Measurements from ENCODE around the gene SP110. TPM values are rescaled to one million over a fixed set of nuclear protein-coding genes. Genes with fewer than 3 reads are reported as not detected.

SP110 gene
- total and polyA plus RNA-seq, 2 donors (not counting 3 experiments of a cell fraction or from before 2014, with no cell fraction given): 10.2 to 10.7 TPM

GRCh38 chr2:230203110-230203676 is 16.6 kb downstream of the SP110 start:
- dilution Hi-C loops (cut with MboI; ENCODE audit: extremely low pct_ligation_motif_present, low sequenced_read_pairs): no loop called here

DNA sequence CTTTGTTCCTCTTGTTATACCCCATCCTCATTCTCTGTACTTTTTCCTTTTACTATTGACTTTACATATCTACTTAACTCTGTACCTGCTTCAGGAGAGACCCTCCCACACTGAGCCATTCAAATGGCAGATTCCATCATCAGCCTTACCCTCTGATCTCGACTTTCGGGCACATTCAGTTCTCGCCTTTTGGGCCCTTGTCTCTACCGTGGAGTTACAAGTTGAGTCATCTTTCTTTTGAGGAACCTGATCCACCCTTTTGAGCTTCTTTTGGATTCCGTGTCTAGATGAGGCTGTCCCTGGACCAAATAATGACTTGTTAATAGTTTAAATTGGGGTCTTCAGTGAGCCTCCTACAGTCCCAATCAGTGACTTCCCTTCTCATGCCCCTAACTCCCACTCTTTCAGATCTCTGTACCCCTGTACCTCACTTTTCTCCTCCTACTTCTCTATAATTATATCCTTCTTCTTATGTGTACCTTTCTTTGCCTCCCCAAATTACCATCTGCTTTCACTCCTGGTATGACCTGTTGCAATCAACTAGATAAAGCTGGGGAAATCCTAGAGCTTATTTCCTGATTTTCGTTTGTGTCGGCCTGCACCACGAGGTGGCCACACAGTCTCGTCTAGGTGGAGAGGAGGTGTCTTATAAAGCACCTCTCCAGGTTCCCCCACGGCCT is 17.2 kb downstream of the SP110 start:
- DNase-seq (ENCODE audit: low read depth, low spot score) (no peak), FAIRE-seq (no peak)
- Histone ChIP-seq H3K27ac (ENCODE audit: insufficient read depth, low read depth, low read length) (no peak overlapping the region), H3K36me3 (ENCODE audit: control insufficient read depth in 2 of 2, extremely low read depth in 1 of 2, insufficient read depth in 2 of 2, low read length in 2 of 2) (peaks cover 0 to 6% of the 10 kb centered on the region in 2 experiments), H3K9ac (replicated peaks; ENCODE audit: extremely low read depth, insufficient read depth, low read length) (no peak overlapping the region), H3K4me2 (ENCODE audit: insufficient read depth, low read length) (no peak overlapping the region), H2AFZ (ENCODE audit: low read depth, low read length) (no peak overlapping the region), H3K9me1 (replicated peaks; ENCODE audit: control insufficient read depth, extremely low read depth, insufficient read depth, low read length) (peaks cover 2% of the 10 kb centered on the region), H3K4me3 (replicated peaks in 1 of 3; ENCODE audit: insufficient read depth in 1 of 3, low read depth in 1 of 3, low read length in 3 of 3) (no peak overlapping the region), H4K20me1 (replicated peaks; ENCODE audit: control insufficient read depth, extremely low read depth, insufficient read depth, low read length) (no peaks in the 10 kb centered on the region), H3K79me2 (ENCODE audit: control insufficient read depth, insufficient read depth, low read length) (no peaks in the 10 kb centered on the region), H3K9me3 (replicated peaks; ENCODE audit: control insufficient read depth, insufficient read depth, low read length) (no peaks in the 10 kb centered on the region), H3K27me3 (ENCODE audit: control insufficient read depth in 2 of 2, insufficient read depth in 2 of 2, low read length in 2 of 2) (no peaks in the 10 kb centered on the region), H3K4me1 (ENCODE audit: control insufficient read depth, extremely low read depth, insufficient read depth, low read length) (no peaks in the 10 kb centered on the region)
- TF ChIP-seq, protein P1, sequence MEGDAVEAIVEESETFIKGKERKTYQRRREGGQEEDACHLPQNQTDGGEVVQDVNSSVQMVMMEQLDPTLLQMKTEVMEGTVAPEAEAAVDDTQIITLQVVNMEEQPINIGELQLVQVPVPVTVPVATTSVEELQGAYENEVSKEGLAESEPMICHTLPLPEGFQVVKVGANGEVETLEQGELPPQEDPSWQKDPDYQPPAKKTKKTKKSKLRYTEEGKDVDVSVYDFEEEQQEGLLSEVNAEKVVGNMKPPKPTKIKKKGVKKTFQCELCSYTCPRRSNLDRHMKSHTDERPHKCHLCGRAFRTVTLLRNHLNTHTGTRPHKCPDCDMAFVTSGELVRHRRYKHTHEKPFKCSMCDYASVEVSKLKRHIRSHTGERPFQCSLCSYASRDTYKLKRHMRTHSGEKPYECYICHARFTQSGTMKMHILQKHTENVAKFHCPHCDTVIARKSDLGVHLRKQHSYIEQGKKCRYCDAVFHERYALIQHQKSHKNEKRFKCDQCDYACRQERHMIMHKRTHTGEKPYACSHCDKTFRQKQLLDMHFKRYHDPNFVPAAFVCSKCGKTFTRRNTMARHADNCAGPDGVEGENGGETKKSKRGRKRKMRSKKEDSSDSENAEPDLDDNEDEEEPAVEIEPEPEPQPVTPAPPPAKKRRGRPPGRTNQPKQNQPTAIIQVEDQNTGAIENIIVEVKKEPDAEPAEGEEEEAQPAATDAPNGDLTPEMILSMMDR (IDR thresholded peaks at IDR 0.05; ENCODE audit: extremely low read depth in 1 of 2, insufficient read depth in 1 of 2, low read depth in 1 of 2, low read length in 2 of 2): no peak
- TF ChIP-seq GATA2 (IDR thresholded peaks at IDR 0.05; ENCODE audit: insufficient read depth, insufficient read length, low read depth, low read length) (no peak), MYC (IDR thresholded peaks at IDR 0.05; ENCODE audit: low read depth, low read length) (no peak), POLR2AphosphoS5 (IDR thresholded peaks at IDR 0.05; ENCODE audit: insufficient read depth, low read depth, low read length) (no peak), FOS (IDR thresholded peaks at IDR 0.05; ENCODE audit: borderline replicate concordance, insufficient read depth, low read length) (no peak), MAX (IDR thresholded peaks at IDR 0.05; ENCODE audit: insufficient read depth, insufficient read length) (no peak), POLR2A (IDR thresholded peaks at IDR 0.05; ENCODE audit: low read depth, low read length) (no peak), EZH2 (IDR thresholded peaks at IDR 0.05; ENCODE audit: borderline replicate concordance, low read depth, low read length, severe bottlenecking) (no peak), JUN (IDR thresholded peaks at IDR 0.05; ENCODE audit: borderline replicate concordance, insufficient read depth, insufficient read length, low read depth) (no peak)
- POLR2A ChIA-PET: no interaction called here
- CTCF ChIA-PET: no interaction called here
- intact Hi-C loops (cut with micrococcal nuclease) (no loop called here), dilution Hi-C loops (cut with MboI; ENCODE audit: extremely low pct_ligation_motif_present, low sequenced_read_pairs) (no loop called here)
- no TSS peak for BruUV-seq (replicated peaks)

More at GRCh38 chr2:230203110-230203676, 16.6 kb downstream of the SP110 start:
- Histone ChIP-seq H3K36me3 (ENCODE audit: control insufficient read depth in 2 of 2, extremely low read depth in 1 of 2, insufficient read depth in 2 of 2, low read length in 2 of 2) (peaks cover 0 to 5% of the 10 kb centered on the region in 2 experiments), H3K27ac (ENCODE audit: insufficient read depth, low read depth, low read length) (no peak overlapping the region), H3K9me1 (replicated peaks; ENCODE audit: control insufficient read depth, extremely low read depth, insufficient read depth, low read length) (peaks cover 2% of the 10 kb centered on the region), H3K4me3 (replicated peaks in 1 of 3; ENCODE audit: insufficient read depth in 1 of 3, low read depth in 1 of 3, low read length in 3 of 3) (no peak overlapping the region), H3K27me3 (ENCODE audit: control insufficient read depth in 2 of 2, insufficient read depth in 2 of 2, low read length in 2 of 2) (no peaks in the 10 kb centered on the region), H3K9ac (replicated peaks; ENCODE audit: extremely low read depth, insufficient read depth, low read length) (no peak overlapping the region), H3K4me2 (ENCODE audit: insufficient read depth, low read length) (no peak overlapping the region), H2AFZ (ENCODE audit: low read depth, low read length) (no peak overlapping the region), H3K4me1 (ENCODE audit: control insufficient read depth, extremely low read depth, insufficient read depth, low read length) (no peaks in the 10 kb centered on the region), H4K20me1 (replicated peaks; ENCODE audit: control insufficient read depth, extremely low read depth, insufficient read depth, low read length) (no peaks in the 10 kb centered on the region), H3K9me3 (replicated peaks; ENCODE audit: control insufficient read depth, insufficient read depth, low read length) (no peaks in the 10 kb centered on the region), H3K79me2 (ENCODE audit: control insufficient read depth, insufficient read depth, low read length) (no peaks in the 10 kb centered on the region)
- FAIRE-seq (no peak), DNase-seq (ENCODE audit: low read depth, low spot score) (no peak)
- TF ChIP-seq POLR2AphosphoS5 (IDR thresholded peaks at IDR 0.05; ENCODE audit: insufficient read depth, low read depth, low read length) (no peak), FOS (IDR thresholded peaks at IDR 0.05; ENCODE audit: borderline replicate concordance, insufficient read depth, low read length) (no peak), MAX (IDR thresholded peaks at IDR 0.05; ENCODE audit: insufficient read depth, insufficient read length) (no peak), POLR2A (IDR thresholded peaks at IDR 0.05; ENCODE audit: low read depth, low read length) (no peak), MYC (IDR thresholded peaks at IDR 0.05; ENCODE audit: low read depth, low read length) (no peak)
- no TSS peak for BruUV-seq (replicated peaks)
- ChIA-PET POLR2A (no interaction called here), CTCF (no interaction called here)
- intact Hi-C loops (cut with micrococcal nuclease): no loop called here
